ENCODE results near the gene CCR7. TPM values are rescaled to one million over a fixed set of nuclear protein-coding genes. Genes with fewer than 3 reads are reported as not detected.

Gene CCR7
- total and polyA plus RNA-seq, 2 of the 13 experiments (the other 11 are each of a cell fraction or from before 2014, with no cell fraction given) = 0.04 to 0.53 TPM

- TF ChIP-seq ZBTB10 (CRISPR knock-in tag; IDR thresholded peaks at IDR 0.05; ENCODE audit: borderline replicate concordance) (peak; percentile 50; the same call in 1 of the 2 replicates), NFYC (CRISPR knock-in tag; IDR thresholded peaks at IDR 0.05) (no peak; the same call in 1 of the 2 replicates), NR2F6 (IDR thresholded peaks at IDR 0.05) (peak; percentile 96), NR2F6 (CRISPR knock-in tag; IDR thresholded peaks at IDR 0.05) (peak; percentile 99), ZNF577 (CRISPR knock-in tag; IDR thresholded peaks at IDR 0.05; ENCODE audit: borderline replicate concordance, low read depth) (no peak), YEATS4 (CRISPR knock-in tag; IDR thresholded peaks at IDR 0.05; ENCODE audit: borderline replicate concordance) (peak; percentile 65; the same call in 1 of the 2 replicates), MLLT10 (CRISPR knock-in tag; IDR thresholded peaks at IDR 0.05) (no peak), ZNF552 (CRISPR knock-in tag; IDR thresholded peaks at IDR 0.05; ENCODE audit: borderline replicate concordance) (no peak; the same call in 1 of the 2 replicates), YEATS2 (CRISPR knock-in tag; IDR thresholded peaks at IDR 0.05; ENCODE audit: borderline replicate concordance) (peak; percentile 73), ATF7-NPFF (CRISPR knock-in tag; IDR thresholded peaks at IDR 0.05; ENCODE audit: low read depth) (no peak), REL (CRISPR knock-in tag; conservative IDR thresholded peaks at IDR 0.05) (no peak), TP53 (CRISPR knock-in tag; conservative IDR thresholded peaks at IDR 0.05) (no peak; the same call in 1 of the 2 replicates), CREM (IDR thresholded peaks at IDR 0.05) (peak; percentile 86), CREM (CRISPR knock-in tag; IDR thresholded peaks at IDR 0.05) (no peak), ZNF598 (CRISPR knock-in tag; IDR thresholded peaks at IDR 0.05; ENCODE audit: borderline replicate concordance) (no peak; the same call in 1 of the 2 replicates), EEA1 (CRISPR knock-in tag; IDR thresholded peaks at IDR 0.05; ENCODE audit: borderline replicate concordance) (no peak), RNF2 (conservative IDR thresholded peaks at IDR 0.05; ENCODE audit: low read depth) (no peak), CC2D1A (CRISPR knock-in tag; IDR thresholded peaks at IDR 0.05) (no peak), POLR2AphosphoS5 (IDR thresholded peaks at IDR 0.05; ENCODE audit: low read depth, low read length) (no peak), TAF1 (CRISPR knock-in tag; IDR thresholded peaks at IDR 0.05) (no peak), ZNF235 (CRISPR knock-in tag; IDR thresholded peaks at IDR 0.05; ENCODE audit: borderline replicate concordance) (0 out of 2 replicates have a peak, but pooled peaks have one; percentile 33)
- TF ChIP-seq, protein P1, sequence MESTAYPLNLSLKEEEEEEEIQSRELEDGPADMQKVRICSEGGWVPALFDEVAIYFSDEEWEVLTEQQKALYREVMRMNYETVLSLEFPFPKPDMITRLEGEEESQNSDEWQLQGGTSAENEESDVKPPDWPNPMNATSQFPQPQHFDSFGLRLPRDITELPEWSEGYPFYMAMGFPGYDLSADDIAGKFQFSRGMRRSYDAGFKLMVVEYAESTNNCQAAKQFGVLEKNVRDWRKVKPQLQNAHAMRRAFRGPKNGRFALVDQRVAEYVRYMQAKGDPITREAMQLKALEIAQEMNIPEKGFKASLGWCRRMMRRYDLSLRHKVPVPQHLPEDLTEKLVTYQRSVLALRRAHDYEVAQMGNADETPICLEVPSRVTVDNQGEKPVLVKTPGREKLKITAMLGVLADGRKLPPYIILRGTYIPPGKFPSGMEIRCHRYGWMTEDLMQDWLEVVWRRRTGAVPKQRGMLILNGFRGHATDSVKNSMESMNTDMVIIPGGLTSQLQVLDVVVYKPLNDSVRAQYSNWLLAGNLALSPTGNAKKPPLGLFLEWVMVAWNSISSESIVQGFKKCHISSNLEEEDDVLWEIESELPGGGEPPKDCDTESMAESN (CRISPR knock-in tag; conservative IDR thresholded peaks at IDR 0.05) = peak; percentile 91
- TF ChIP-seq, protein P2, sequence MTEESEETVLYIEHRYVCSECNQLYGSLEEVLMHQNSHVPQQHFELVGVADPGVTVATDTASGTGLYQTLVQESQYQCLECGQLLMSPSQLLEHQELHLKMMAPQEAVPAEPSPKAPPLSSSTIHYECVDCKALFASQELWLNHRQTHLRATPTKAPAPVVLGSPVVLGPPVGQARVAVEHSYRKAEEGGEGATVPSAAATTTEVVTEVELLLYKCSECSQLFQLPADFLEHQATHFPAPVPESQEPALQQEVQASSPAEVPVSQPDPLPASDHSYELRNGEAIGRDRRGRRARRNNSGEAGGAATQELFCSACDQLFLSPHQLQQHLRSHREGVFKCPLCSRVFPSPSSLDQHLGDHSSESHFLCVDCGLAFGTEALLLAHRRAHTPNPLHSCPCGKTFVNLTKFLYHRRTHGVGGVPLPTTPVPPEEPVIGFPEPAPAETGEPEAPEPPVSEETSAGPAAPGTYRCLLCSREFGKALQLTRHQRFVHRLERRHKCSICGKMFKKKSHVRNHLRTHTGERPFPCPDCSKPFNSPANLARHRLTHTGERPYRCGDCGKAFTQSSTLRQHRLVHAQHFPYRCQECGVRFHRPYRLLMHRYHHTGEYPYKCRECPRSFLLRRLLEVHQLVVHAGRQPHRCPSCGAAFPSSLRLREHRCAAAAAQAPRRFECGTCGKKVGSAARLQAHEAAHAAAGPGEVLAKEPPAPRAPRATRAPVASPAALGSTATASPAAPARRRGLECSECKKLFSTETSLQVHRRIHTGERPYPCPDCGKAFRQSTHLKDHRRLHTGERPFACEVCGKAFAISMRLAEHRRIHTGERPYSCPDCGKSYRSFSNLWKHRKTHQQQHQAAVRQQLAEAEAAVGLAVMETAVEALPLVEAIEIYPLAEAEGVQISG (CRISPR knock-in tag; IDR thresholded peaks at IDR 0.05) = peak; percentile 88
Measured at GRCh38 chr17:40551091-40551878, 14.0 kb downstream of the CCR7 start (continued).
